ENCODE measurements around the gene AGBL3.

The AGBL3 gene

DNA sequence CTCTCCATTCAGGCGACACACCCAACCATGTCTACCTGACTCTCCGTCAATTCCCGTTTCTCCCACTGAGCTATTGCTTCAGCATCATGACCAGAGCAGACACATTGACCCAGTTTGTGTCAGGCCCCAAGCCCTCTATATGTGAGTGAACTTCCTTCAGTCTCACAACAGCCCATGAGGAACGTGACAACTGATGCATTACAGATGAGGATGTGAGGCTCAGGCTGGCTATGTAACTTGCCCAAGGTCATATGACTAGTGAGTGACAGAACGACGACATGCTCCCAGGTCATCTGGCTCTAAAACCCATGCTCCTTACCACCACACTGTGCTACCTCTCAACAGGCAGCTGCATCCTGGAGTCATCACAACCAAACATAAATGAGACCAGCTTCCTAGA is 165.2 kb downstream of the AGBL3 start:
- DNase-seq (ENCODE audit: low read depth) = no peak
- TF ChIP-seq, protein P1, sequence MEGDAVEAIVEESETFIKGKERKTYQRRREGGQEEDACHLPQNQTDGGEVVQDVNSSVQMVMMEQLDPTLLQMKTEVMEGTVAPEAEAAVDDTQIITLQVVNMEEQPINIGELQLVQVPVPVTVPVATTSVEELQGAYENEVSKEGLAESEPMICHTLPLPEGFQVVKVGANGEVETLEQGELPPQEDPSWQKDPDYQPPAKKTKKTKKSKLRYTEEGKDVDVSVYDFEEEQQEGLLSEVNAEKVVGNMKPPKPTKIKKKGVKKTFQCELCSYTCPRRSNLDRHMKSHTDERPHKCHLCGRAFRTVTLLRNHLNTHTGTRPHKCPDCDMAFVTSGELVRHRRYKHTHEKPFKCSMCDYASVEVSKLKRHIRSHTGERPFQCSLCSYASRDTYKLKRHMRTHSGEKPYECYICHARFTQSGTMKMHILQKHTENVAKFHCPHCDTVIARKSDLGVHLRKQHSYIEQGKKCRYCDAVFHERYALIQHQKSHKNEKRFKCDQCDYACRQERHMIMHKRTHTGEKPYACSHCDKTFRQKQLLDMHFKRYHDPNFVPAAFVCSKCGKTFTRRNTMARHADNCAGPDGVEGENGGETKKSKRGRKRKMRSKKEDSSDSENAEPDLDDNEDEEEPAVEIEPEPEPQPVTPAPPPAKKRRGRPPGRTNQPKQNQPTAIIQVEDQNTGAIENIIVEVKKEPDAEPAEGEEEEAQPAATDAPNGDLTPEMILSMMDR (IDR thresholded peaks at IDR 0.05; ENCODE audit: low read length, missing control alignments) = no peak

DNA sequence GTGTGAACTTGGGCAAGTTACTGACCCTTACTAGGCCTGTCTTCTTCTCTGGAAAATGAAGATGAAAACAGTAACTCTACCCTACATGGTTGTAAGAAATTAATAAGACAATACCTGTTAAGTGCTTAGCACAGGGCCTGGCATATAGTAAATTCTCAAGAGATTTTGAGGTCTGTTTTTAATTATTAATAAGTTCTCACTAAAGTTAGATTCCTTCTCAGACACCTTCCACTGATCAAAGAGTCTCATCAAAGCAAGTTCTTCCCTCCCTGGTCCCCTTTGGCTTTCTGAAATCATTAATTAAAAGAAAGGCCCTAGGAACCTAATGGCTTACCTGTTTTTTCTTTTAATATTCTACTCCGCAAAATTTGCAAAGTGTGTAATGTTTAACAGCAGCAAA is 166.1 kb downstream of the AGBL3 start:
- no peak for DNase-seq (ENCODE audit: low read depth)
- H3K4me3 ChIP-seq (replicated peaks; ENCODE audit: low read depth, low read length) = no peak overlapping the region
- TF ChIP-seq, protein P1 (IDR thresholded peaks at IDR 0.05; ENCODE audit: low read length, missing control alignments) = no peak

More for the DNA sequence above, 165.2 kb downstream of the AGBL3 start:
- H3K4me3 ChIP-seq (replicated peaks; ENCODE audit: low read depth, low read length) = no peak overlapping the region

DNA sequence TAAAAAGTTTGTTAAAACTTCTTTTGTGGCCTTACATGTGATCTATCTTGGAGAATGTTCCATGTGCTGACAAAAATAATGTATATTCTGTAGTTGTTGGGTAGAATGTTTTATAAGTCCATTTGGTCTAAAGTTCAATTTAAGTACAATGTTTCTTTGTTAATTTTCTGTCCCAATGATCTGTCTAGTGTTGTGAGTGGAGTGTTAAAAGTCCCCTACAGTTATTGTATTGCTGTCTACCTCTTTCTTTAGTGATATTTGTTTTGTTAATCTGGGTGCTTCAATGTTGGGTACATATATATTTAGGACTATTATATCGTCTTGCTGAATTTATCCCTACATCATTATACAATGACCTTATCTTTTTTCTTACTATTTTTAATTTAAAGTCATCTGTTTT is 168.4 kb downstream of the AGBL3 start:
- DNase-seq (ENCODE audit: low read depth) = no peak
- H3K4me3 ChIP-seq (replicated peaks; ENCODE audit: low read depth, low read length) = no peak overlapping the region
- TF ChIP-seq, protein P1 (IDR thresholded peaks at IDR 0.05; ENCODE audit: low read length, missing control alignments) = no peak

DNA sequence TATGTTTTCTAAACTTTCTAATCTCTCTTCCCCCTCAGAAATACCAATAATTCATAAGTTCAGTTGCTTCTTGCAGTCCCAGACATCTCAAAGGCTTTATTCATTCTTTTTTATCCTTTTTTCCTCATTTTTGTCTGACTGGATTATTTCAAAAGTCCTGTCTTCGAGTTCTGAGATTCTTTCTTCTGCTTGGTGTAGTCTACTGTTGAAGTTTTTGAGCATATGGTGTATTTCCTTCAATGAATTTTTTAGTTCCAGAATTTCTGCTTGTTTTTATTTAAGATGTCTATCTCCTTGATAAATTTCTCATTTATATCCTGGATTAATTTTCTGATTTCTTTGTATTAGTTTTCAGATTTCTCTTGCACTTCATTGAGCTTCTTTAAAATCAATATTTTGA is 170.0 kb downstream of the AGBL3 start:
- DNase-seq (ENCODE audit: low read depth) = no peak
- TF ChIP-seq, protein P1 (IDR thresholded peaks at IDR 0.05; ENCODE audit: low read length, missing control alignments) = no peak

DNA sequence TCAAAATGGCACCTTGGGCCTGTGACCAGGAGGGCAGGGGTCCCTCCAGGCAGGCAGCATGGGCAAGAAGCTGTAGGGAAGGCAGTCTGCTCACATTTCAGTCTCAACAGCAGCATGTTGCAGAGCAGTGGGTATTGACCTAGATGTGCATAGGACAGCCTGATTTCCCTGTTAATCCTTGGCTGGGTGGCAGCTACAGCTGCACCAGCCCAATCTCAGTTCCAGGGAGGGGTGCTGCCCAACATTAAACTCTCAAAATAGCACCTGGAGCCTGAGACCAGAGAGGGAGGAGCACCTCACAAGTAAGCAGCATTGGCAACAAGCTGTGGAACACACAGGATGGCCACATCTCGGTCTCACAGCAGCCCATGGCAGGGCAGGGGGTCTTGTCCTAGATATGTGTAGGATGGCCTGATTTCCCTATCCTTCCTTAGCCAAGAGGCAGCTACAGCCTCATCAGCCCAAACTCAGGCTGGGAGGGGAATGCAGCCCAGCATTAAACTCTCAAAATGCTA is 171.9 kb downstream of the AGBL3 start:
- no peak overlapping the region for H3K4me3 ChIP-seq (replicated peaks; ENCODE audit: low read depth, low read length)
- TF ChIP-seq, protein P1 (IDR thresholded peaks at IDR 0.05; ENCODE audit: low read length, missing control alignments) = no peak
- no peak for DNase-seq (ENCODE audit: low read depth)

More for the DNA sequence above, 170.0 kb downstream of the AGBL3 start:
- no peak overlapping the region for H3K4me3 ChIP-seq (replicated peaks; ENCODE audit: low read depth, low read length)

DNA sequence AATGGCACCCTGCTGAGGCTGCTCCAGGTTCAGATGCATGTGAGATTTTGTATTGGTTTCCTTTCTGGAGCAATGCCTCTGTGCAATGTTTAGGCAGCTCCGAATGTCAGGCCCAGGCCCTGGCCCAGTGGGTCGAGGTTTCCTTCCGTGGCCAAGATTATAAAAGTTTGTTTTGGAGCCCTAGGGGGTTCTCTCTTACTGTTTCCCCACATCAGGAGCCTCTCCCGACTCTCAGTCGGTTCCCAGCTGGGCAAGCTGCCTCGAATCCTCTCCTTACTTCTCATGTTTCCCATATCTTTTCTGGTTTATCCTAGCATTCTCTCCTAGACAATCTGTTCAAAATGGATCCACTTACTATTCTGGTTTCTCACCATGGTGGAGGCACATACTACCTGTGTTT is 172.6 kb downstream of the AGBL3 start:
- no peak overlapping the region for H3K4me3 ChIP-seq (replicated peaks; ENCODE audit: low read depth, low read length)
- no peak for DNase-seq (ENCODE audit: low read depth)
- TF ChIP-seq, protein P1 (IDR thresholded peaks at IDR 0.05; ENCODE audit: low read length, missing control alignments) = no peak

DNA sequence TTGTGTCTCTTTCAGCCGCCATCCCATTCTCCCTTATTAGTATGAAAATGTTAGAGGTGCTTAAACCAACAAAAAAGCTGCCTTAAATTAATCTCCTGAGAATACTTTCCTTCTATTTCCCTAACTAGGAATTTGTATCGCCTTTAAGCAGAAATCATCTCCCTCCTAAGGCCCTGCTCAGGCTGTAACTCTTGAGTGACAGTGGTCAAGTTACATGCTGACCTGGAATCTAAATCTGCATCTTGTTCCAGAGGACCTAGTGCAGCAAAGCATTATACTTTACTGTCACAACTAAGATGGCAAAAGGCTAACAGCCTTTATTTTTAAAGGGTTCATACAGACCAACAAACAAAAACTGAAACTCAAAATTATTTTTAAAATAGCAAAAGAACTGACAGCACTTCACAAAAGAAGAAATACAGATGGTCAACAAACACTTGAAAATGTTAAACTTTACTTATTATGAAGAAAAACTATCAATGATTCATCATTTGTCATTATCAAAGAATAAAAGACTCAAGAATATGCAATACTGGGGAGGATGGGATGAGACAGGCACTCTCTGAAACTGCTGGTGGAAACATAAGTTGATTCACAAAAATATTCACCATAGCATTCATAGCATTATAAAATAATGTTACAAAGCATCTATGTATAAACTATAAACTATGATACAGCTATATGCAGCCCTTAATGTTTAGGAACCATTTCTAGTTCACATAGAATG is 173.2 kb downstream of the AGBL3 start:
- no peak overlapping the region for H3K4me3 ChIP-seq (replicated peaks; ENCODE audit: low read depth, low read length)
- DNase-seq (ENCODE audit: low read depth) = no peak
- TF ChIP-seq, protein P1 (IDR thresholded peaks at IDR 0.05; ENCODE audit: low read length, missing control alignments) = no peak
